ENCODE data around the gene WNT9A.

Gene WNT9A

DNA sequence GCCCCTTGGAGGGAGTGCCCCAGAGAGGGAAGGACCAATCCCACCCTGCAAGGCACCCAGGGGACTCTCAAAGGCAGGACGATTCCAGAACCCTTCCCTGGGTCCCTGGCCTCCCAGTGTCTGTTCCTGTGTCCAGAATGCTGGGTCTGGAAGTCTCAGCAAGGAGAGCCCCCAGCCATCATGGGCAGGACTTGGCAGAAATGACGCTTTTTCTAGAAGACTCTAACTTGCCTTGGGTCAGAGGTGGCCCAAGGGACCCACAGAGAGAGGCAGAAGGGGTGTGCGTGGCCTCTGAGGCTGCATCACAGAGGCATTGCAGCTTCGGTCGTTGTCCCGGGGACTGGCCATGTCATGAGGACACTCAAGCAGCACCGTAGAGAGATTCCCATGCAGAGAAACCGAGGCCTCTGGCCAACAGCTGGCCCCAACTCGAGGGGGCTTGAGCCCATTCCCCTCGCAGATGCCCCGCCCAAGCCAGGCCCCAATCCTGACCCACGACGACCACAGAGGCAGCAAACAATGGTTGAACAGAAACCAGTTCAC lies 57.8 kb downstream of the WNT9A start:
- peaks cover 4% of the 10 kb centered on the region for H3K27me3 Mint-ChIP-seq
- H3K4me3 Mint-ChIP-seq = no peak overlapping the region
- H3K36me3 Mint-ChIP-seq = no peaks in the 10 kb centered on the region
- CTCF ChIA-PET = no interaction called here
- H3K9me3 Mint-ChIP-seq = no peaks in the 10 kb centered on the region
- DNase-seq = peak; percentile 19
- peaks cover 26% of the 10 kb centered on the region for H3K4me1 Mint-ChIP-seq
- H3K27ac Mint-ChIP-seq = no peak overlapping the region

DNA sequence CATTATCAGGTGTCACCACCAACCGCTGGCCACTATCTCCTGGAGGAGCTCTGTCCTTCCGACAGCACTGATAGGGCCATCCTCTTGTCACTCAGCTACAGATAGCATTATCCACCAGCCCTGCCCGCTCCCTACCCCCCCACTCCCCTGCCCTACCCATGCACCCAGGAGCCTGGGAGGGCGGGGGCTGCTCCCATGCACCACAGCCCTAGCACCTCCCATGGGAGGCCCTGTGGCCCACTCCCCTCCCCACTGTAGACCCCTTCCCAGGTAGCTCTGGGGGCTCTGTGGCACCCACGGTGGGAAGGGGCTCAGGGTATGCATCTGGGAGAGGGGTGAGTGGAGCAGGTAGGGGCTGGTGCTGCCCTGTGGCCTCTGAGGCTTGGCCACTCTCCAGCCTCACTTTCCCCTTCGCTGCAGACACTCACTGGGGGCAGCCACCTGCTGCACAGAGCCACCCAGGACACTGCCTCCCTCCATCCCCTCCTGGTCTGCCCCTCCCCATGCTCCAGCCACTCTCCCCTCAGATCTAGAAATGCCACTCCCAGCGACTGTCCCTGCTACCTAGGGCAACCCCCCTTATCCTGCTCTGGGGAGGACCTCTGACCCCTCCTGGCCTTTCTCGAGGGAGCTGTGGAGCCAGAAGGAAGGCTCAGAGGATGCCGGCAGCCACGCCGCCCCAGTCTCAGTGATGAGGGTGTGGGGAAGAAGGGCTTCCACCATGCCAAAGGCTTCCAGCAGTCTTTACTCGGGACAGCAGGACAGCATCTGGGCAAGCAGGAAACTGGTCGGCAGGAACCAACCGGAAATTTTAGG lies 58.5 kb downstream of the WNT9A start:
- H3K36me3 Mint-ChIP-seq = no peaks in the 10 kb centered on the region
- H3K27ac Mint-ChIP-seq = no peak overlapping the region
- no peak overlapping the region for H3K4me3 Mint-ChIP-seq
- peaks cover 31% of the 10 kb centered on the region for H3K4me1 Mint-ChIP-seq
- peak; percentile 19 for DNase-seq
- CTCF ChIA-PET = no interaction called here
- no peaks in the 10 kb centered on the region for H3K9me3 Mint-ChIP-seq
- peaks cover 4% of the 10 kb centered on the region for H3K27me3 Mint-ChIP-seq

DNA sequence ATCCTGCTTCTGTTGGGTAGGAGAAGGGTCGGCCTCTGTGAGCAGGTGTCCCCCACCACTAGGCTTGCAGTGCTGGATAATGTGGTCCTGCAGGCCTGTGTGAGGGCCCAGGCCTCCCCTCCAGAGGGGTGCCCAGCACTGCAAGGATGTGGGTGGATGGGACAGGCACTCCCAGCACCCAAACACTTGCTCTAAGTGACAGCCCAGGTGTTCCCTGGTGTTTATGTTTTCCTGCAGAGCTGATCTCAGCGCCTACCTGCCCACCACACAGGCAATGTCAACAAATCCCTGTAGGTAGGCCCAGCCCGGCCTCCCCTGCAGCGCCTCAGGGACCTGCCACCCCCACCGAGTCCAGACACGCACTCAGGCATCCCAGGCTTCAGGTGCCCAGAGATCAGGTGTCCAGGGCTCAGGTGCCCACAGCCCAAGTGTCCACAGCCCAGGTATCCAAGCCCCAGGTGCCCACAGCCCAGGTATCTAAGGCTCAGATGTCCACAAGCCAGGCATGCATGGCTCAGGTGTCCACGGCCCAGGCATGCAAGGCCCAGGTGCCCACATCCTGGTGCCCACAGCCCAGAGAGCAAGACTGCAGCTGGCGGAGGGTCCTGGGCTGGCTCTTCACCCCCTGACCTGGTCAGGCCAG lies 59.2 kb downstream of the WNT9A start:
- peak overlapping the region; percentile 24 for H3K27ac Mint-ChIP-seq
- H3K4me3 Mint-ChIP-seq = no peak overlapping the region
- H3K27me3 Mint-ChIP-seq = peaks cover 7% of the 10 kb centered on the region
- H3K9me3 Mint-ChIP-seq = no peaks in the 10 kb centered on the region
- CTCF ChIA-PET = no interaction called here
- peak; percentile 21 for DNase-seq
- no peaks in the 10 kb centered on the region for H3K36me3 Mint-ChIP-seq
- H3K4me1 Mint-ChIP-seq = peaks cover 33% of the 10 kb centered on the region

DNA sequence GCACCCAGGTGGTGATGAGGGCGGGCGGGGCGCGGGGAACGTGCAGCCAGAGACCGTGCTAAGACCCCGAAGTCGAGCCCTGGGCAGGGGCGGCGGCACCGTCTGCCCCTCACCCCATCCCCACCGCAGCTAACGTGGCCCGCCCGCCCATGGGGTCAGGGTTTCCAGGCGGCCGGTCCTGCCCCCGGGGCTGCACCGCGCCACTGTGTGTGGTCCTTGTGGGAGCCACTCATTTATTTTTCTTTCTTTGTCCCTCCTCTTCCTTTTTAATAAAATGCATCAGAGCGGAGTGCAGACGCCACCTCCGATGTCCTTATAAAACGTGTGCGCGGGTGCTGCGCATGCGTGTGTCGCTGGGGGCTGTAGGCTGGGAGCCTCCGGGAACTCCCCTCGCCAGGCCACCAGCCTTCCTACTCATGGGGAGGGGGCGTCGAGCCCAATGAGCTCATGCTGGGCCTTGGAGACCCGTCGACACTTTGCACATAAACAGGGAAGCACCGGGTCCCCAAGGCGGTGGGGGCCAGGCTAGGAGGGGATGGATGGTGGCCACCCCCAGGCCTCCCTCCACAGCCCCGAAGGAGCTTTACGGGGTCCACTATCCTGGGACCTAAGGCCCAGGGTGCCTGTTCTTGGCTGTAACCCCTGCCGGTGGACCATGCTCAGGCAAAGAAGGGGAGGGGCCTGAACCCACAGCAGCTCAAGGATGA lies 59.9 kb downstream of the WNT9A start:
- Mint-ChIP-seq H3K36me3 (no peaks in the 10 kb centered on the region), H3K9me3 (no peaks in the 10 kb centered on the region), H3K27ac (peak overlapping the region; percentile 37), H3K4me3 (peak overlapping the region; percentile 18), H3K27me3 (peaks cover 11% of the 10 kb centered on the region), H3K4me1 (peaks cover 33% of the 10 kb centered on the region)
- CTCF ChIA-PET = no interaction called here
- DNase-seq = peak; percentile 19

DNA sequence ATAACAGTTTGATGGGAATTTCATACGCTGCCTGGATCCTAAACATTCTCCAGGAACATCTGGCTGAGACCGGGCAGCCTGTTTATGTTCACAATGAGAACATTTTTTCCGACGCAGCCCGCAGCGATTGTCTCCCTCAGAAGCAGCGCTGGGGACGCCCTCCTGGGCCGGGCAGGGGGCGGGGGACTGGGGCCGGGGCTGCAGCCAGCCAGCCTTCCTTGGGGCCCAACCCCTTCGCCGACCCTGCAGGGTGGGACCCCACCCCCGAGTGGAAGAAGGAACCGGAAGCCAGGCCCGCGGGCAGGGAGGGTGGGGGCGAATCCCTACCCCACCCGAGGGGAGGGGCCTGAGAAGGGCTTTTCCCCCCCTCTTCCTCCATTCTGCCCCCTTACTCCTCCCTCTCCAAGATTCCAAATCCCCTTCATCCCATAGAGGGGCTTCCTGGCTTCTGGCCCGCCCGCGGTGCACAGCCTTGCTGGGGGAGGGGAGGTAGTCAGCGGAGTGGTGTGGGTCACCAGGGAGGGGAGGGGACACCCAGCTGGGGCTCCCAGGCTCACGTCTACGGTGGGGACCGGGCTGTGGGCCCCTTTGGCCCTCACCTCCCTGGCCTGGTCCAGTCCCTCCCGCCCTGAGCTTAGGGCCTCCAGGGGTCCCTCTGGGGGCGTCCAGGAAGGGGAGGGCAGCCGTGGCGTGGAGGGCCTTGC lies 60.6 kb downstream of the WNT9A start:
- no peaks in the 10 kb centered on the region for H3K36me3 Mint-ChIP-seq
- H3K27me3 Mint-ChIP-seq = peaks cover 16% of the 10 kb centered on the region
- peak overlapping the region; percentile 78 for H3K27ac Mint-ChIP-seq
- DNase-seq = peak; percentile 66
- no peak overlapping the region for H3K4me3 Mint-ChIP-seq
- H3K4me1 Mint-ChIP-seq = peaks cover 36% of the 10 kb centered on the region
- CTCF ChIA-PET = no interaction called here
- H3K9me3 Mint-ChIP-seq = no peaks in the 10 kb centered on the region

DNA sequence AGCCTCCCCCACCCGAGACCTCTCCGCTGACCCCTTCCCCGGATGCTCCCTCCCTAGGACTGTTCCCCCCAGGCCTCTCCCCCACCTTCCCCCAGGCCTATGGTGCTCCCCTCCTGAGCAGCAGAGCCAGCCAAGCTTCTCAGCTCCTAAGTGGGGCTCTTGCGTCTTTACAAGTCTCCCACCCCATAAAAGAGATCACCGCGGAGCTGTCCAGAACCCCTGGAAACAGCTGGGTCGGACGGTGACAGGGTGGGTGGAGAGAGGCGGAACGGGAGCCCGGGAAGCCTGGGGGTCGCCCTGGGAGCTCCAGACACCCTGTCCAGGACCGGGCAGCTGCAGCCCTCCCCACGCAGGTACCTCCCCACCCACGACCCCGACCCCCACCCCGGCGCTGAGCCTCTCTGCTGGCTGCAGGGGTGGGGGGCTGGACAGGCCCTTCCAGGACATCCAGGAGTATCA lies 61.2 kb downstream of the WNT9A start:
- peaks cover 36% of the 10 kb centered on the region for H3K4me1 Mint-ChIP-seq
- no peaks in the 10 kb centered on the region for H3K36me3 Mint-ChIP-seq
- DNase-seq = no peak
- no peak overlapping the region for H3K4me3 Mint-ChIP-seq
- H3K27ac Mint-ChIP-seq = peak overlapping the region; percentile 78
- CTCF ChIA-PET = no interaction called here
- no peaks in the 10 kb centered on the region for H3K9me3 Mint-ChIP-seq
- peaks cover 18% of the 10 kb centered on the region for H3K27me3 Mint-ChIP-seq

DNA sequence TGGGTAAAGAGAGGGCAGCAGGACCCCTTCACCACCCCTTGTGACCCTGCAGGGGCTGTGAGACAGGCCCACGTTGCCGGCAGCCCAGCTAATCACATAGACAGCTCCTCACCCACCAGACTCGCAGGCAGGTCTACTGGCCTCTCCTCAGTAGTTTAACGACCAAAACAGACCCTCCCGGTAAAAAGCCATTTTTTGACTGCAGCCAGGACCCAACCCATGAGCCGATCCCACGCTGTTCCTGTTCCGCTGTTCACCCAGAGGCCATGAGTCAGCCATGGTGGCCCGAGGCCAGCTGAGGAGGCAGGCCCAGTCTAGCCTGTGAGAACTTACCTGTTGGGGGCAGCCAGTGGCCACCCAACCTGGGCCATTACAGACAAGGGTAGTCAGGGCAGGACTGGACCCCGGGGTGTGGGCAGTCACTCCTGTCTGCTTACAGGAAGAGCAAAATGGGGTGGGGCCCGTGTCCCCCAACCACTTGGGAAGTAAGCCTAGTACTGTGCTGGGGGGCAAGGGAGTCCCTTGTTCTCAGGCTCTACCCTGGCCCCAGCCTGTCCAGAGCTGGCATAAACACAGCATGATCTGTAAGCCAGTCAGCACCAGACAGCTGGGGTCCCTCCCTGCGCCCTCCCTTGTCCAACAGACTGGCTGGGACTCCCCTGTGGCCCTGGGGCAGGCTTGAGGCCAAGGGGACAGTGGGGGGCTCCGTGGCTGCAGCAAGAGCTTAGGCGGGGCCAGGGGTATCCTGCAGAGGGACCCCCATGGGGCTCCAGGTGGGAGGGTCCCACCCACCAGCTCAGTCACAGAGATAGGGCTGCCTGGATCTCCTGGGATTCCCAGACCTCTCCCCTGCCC lies 61.9 kb downstream of the WNT9A start:
- Mint-ChIP-seq H3K27ac (peak overlapping the region; percentile 92), H3K4me3 (peak overlapping the region; percentile 53), H3K36me3 (no peaks in the 10 kb centered on the region), H3K4me1 (peaks cover 36% of the 10 kb centered on the region), H3K9me3 (no peaks in the 10 kb centered on the region), H3K27me3 (peaks cover 18% of the 10 kb centered on the region)
- peak; percentile 21 for DNase-seq
- CTCF ChIA-PET = no interaction called here

DNA sequence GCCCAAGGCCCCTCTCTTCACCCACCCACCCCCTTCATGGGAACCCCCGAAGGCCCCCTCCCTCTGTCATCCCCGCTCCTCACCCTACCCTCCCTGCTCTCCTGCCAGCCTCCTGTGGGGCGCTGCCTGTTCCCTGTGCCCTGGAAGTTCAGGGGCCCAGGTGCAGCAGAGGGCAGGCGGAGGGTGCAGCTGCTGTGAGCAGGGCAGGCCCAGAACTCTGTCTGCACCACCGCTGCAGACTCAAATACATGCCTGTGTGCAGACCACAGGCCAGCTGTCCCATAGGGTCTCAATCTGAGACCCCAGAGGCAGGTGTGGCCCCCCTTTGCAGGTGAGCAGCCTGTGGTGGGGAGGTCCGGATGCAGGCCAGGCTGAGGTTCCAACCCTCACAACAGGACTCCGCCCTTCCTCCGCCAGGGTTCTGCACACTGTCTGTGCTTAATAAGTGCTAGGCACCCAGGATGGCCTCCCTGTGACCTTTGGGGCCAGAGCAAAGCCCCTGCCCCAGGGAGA lies 62.5 kb downstream of the WNT9A start:
- peaks cover 36% of the 10 kb centered on the region for H3K4me1 Mint-ChIP-seq
- H3K27me3 Mint-ChIP-seq = peaks cover 21% of the 10 kb centered on the region
- H3K9me3 Mint-ChIP-seq = no peaks in the 10 kb centered on the region
- H3K27ac Mint-ChIP-seq = peak overlapping the region; percentile 92
- CTCF ChIA-PET = no interaction called here
- peak overlapping the region; percentile 53 for H3K4me3 Mint-ChIP-seq
- DNase-seq = peak; percentile 73
- no peaks in the 10 kb centered on the region for H3K36me3 Mint-ChIP-seq

DNA sequence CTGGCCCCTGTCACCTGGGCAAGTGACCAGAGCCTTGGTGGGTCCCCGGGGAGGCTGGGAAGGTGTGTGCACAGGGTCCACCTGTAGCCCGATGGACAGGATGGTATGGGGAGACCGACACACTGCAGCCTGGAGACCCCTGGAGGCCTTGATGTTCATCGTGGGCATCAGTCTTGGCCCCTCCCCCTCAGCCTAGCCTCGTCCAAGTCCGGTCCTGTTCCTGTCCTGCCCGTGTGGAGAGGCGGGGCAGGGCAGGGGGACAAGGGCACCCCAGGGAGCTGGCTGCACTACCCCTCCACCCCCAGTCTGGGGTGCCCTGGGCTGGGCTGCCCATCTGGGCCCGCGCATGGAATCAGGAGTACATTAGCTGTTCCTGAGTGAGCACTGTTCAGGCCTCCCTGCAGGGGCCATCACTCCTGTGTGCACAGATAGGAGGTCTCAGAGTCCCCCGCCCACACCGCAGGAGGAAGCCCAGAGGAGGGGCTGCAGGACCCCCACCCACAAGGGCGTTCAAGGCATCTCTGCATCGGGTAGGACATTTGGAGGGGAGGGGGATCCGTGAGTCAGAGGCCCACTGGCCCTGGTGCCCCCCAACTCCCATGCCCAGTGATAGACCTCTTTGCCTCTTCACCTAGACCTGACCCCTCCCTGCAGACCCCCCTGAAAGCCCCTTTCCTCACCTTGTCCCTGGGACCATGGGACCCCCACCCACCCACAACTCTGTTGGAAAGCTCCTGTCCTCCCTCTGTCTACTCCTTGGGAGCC lies 63.2 kb downstream of the WNT9A start:
- H3K4me1 Mint-ChIP-seq = peaks cover 32% of the 10 kb centered on the region
- CTCF ChIA-PET = no interaction called here
- no peaks in the 10 kb centered on the region for H3K36me3 Mint-ChIP-seq
- peak; percentile 20 for DNase-seq
- no peaks in the 10 kb centered on the region for H3K9me3 Mint-ChIP-seq
- peaks cover 27% of the 10 kb centered on the region for H3K27me3 Mint-ChIP-seq
- H3K27ac Mint-ChIP-seq = peak overlapping the region; percentile 92
- H3K4me3 Mint-ChIP-seq = no peak overlapping the region

DNA sequence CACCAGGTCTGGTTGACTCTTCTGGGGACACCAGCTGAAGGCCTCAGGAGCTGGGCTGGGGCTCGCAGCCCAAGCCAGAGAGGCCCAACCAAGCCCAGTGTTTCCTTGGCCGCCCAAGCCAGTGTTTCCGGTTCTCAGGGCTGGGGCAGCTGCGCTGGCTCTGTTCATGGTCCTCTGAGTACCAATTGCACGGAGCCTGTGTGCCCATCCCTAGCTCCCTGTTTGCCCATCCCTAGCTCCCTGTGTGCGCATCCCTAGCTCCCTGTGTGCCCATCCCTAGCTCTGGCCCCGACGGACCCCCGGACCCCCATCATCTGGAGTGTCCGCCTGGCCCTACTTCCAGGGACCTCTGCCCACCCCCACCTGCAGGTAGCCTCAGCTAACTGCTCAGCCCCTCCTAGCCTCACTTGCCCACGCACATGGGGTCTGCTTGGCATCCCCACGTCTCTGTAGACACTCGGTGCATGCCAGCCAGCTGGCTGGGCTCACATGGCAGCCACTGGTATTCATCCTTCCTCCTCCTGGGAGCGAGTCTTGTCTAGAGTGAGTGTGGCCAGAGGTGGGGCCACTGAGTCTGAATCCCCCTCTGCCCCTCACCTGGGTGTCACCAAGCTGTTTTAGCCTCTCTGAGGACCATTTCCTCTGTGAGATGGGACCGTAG lies 64.0 kb downstream of the WNT9A start:
- DNase-seq = peak; percentile 16
- no peak overlapping the region for H3K4me3 Mint-ChIP-seq

DNA sequence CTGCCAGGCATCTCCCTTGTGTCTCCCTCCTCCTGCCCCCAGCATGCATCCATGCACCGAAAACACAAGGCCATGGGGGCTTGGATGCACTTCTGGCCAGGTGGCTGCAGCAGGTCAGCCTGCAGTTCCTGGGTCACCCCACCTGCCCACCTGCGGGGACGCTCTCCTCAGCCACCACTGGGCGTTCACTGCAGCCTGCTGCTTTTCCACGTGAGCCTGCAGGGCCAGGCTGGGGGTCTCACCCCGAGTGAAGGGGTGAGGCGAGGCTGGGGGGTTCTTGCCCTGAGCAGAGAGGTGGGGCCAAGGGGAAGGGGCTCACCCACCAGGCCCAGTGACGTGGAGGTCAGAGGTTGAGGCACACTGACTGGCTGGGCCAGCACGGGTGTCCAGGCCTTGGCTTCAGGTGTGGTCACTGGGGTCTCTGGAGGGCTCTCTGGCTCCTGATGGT lies 64.6 kb downstream of the WNT9A start:
- CTCF ChIA-PET = no interaction called here
- no peak for DNase-seq
- no peak overlapping the region for H3K4me3 Mint-ChIP-seq
- no peaks in the 10 kb centered on the region for H3K9me3 Mint-ChIP-seq
- no peak overlapping the region for H3K27ac Mint-ChIP-seq
- peaks cover 35% of the 10 kb centered on the region for H3K27me3 Mint-ChIP-seq
- H3K36me3 Mint-ChIP-seq = no peaks in the 10 kb centered on the region
- peaks cover 28% of the 10 kb centered on the region for H3K4me1 Mint-ChIP-seq

More for the DNA sequence above, 64.0 kb downstream of the WNT9A start:
- H3K36me3 Mint-ChIP-seq = no peaks in the 10 kb centered on the region
- H3K27me3 Mint-ChIP-seq = peaks cover 35% of the 10 kb centered on the region
- H3K27ac Mint-ChIP-seq = no peak overlapping the region
- no peaks in the 10 kb centered on the region for H3K9me3 Mint-ChIP-seq
- H3K4me1 Mint-ChIP-seq = peaks cover 32% of the 10 kb centered on the region
- CTCF ChIA-PET = no interaction called here

DNA sequence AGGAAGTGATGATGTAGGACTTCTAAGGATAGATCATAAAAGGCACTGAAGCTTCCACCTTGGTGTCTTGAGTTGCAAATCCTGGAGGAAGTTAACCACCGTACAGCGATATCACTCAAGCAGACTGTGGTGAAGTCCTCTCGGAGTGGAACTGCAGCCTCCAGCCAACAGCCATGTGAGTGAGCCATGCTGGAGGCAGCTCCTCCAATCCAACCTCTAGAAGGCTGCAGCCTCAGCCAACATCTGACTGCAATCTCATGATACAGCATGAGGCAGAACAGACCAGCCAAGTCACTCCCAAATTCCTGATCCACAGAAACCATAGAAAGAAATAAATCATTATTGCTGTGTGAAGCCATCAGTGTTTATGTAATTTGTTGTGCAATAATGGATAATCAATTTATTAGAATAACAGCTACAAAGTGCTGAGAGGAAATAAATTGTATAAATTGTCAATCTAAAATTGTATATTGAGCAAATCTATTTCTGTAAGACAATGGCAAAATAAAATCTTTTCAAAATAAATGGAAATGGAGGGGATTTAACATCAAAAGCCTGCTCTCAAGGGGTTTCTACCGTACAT lies 67.3 kb downstream of the WNT9A start:
- Mint-ChIP-seq H3K4me3 (no peak overlapping the region), H3K27ac (no peak overlapping the region), H3K27me3 (peaks cover 45% of the 10 kb centered on the region), H3K36me3 (peaks cover 2% of the 10 kb centered on the region), H3K4me1 (peaks cover 14% of the 10 kb centered on the region), H3K9me3 (no peaks in the 10 kb centered on the region)
- peak; percentile 14 for DNase-seq
- CTCF ChIA-PET = no interaction called here

Data from activated naive CD4-positive, alpha-beta T cell treated with anti-CD3 and anti-CD28 coated beads, Interleukin-2, amount 10 ng/mL, durations not matched to agents 7 days and 5 days (primary cell).